ENCODE data around the gene CYP4A22. TPM values are rescaled to one million over a fixed set of nuclear protein-coding genes. Genes with fewer than 3 reads are reported as not detected.
A peak's percentile ranks its signal among the peaks of the same experiment; 100 is the strongest.
"Not testable (repeated sequence)": the region's sequence is repeated elsewhere in the genome, so short reads cannot be mapped to it uniquely, and the experiment has no call there.

Gene CYP4A22
- total RNA-seq (not detected), polyA plus RNA-seq (not detected)
- long read RNA-seq, donor 1: 0 reads
- long read RNA-seq, donor 2: 0 reads
- long read RNA-seq, donor 3: 0 reads
- long read RNA-seq, donor 4: 0 reads
- long read RNA-seq, donor 5: 0 reads
- long read RNA-seq, donor 6: 0 reads
- long read RNA-seq, donor 7: 0 reads
- long read RNA-seq, donor 8: 0 reads
- long read RNA-seq, donor 9: 0 reads
- long read RNA-seq, donor 10: 0 reads

GRCh38 chr1:47137198-47137597 is at the start of gene CYP4A22:
Gene CYP4A22, plus strand, starts transcription at chr1:47137441. Its CDS starts 45 bp downstream, at chr1:47137486.
- Histone ChIP-seq H3K4me1 (no peaks in the 10 kb centered on the region), H3K4me3 (no peak within 1 kb of the TSS), H3K27me3 (peaks cover 0 to 13% (median 0%) of the 10 kb centered on the region in 3 donors), H3K27ac (no peak within 1 kb of the TSS), H3K9me3 (peaks cover 0 to 6% (median 0%) of the 10 kb centered on the region in 4 donors), H3K36me3 (no peaks in the 10 kb centered on the region)
- 79 to 89% (median 80%) methylated on average over 4 of the region's 4 CpGs for WGBS, 5 donors
- DNase-seq: no peak
- intact Hi-C loops (cut with DNase I; ENCODE audit: low total_unique reads): no loop called here
- TF ChIP-seq POLR2AphosphoS5 (IDR thresholded peaks at IDR 0.05) (no peak), CTCF (IDR thresholded peaks at IDR 0.05) (no peak), EP300 (IDR thresholded peaks at IDR 0.05) (no peak), POLR2A (IDR thresholded peaks at IDR 0.05) (no peak)

- intact Hi-C loops (cut with DNase I; ENCODE audit: low total_unique reads); H3K36me3 ChIP-seq; H3K4me1 ChIP-seq; H3K4me3 ChIP-seq; H3K9me3 ChIP-seq; H3K27me3 ChIP-seq; H3K27ac ChIP-seq: not testable (repeated sequence)
- WGBS, 5 donors: 0 to 9% (median 7%) methylated on average over 3 of the region's 3 CpGs
- TF ChIP-seq CTCF (IDR thresholded peaks at IDR 0.05): peak in 4 of 7 experiments; percentile 26 to 53 (median 36)
- DNase-seq: peak; percentile 43 to 44
These were observed 47.9 kb upstream of the CYP4A22 start for GRCh38 chr1:47089356-47089755.

- H3K9me3 ChIP-seq; H3K4me3 ChIP-seq; DNase-seq; H3K27me3 ChIP-seq; intact Hi-C loops (cut with DNase I; ENCODE audit: low total_unique reads); H3K27ac ChIP-seq; H3K4me1 ChIP-seq; H3K36me3 ChIP-seq: not testable (repeated sequence)
- peak in 1 of 7 experiments; percentile 12 for TF ChIP-seq CTCF (IDR thresholded peaks at IDR 0.05)
- WGBS, 5 donors: 8 to 26% (median 19%) methylated on average over 3 of the region's 3 CpGs; no CpG with 5 or more reads in 1 of the 5 donors
These were observed 45.8 kb upstream of the CYP4A22 start for GRCh38 chr1:47091476-47091875.

GRCh38 chr1:47104816-47105215 is 32.4 kb upstream of the CYP4A22 start:
- Histone ChIP-seq H3K4me1 (no peaks in the 10 kb centered on the region), H3K27ac (no peak overlapping the region), H3K27me3 (no peaks in the 10 kb centered on the region), H3K4me3 (no peak overlapping the region), H3K36me3 (no peaks in the 10 kb centered on the region), H3K9me3 (peaks cover 0 to 20% (median 5%) of the 10 kb centered on the region in 4 donors)
- no peak for DNase-seq
- TF ChIP-seq POLR2AphosphoS5 (IDR thresholded peaks at IDR 0.05) (no peak), CTCF (IDR thresholded peaks at IDR 0.05) (no peak), POLR2A (IDR thresholded peaks at IDR 0.05) (no peak), EP300 (IDR thresholded peaks at IDR 0.05) (no peak)
- intact Hi-C loops (cut with DNase I; ENCODE audit: low total_unique reads): no loop called here
- 80 to 95% (median 91%) methylated on average over 3 of the region's 3 CpGs for WGBS, 5 donors
